Heart left ventricle (tissue), 13 donors: ENCODE measurements around the gene ACADSB.

ENCODE experiments used
- POLR2A ChIP-seq, 2 donors: fragments of 450-650 bp; IDR thresholded peaks; one replicate each; pipeline ENCODE4 v1.6.1; 2017; ENCODE audit warnings: antibody characterized with exemption in 2 of 2, mild to moderate bottlenecking in 2 of 2, moderate library complexity in 2 of 2
- TF ChIP-seq, protein P1 (sequence below), 12 donors: fragments of 200-600 bp; sonication (generic) in 4 of 12; IDR thresholded peaks; one replicate each; pipeline versions ENCODE4 v1.5.0 to v1.8.0; 2018 to 2022; ENCODE audit warnings: antibody characterized with exemption in 12 of 12, mild to moderate bottlenecking in 5 of 12
- donor health status: ischemic (EF 13 %, LVEDD 7.1; RV severe dilation, severe dysfunction).
- donor health status: DM: no; HTN: yes; CAD: no.
- donor health status: DM: no; HTN: no; CAD: no.
- donor health status: ischemic (EF 25% LVEDD 6.9; RV normal size, moderate dysfunction).
- donor health status: ischemic (EF 25% LVEDD 5.7; RV mildly dilated, moderate dysfunction).
- donor health status: ischemic (EF 35%, LVEDD 5.7; RV mildly dilated, moderate dysfunction).
- donor health status: nonischemic (EF 11% LVEDD 7.7; RV severe dilation, severe dysfunction).
- donor health status: DM: yes; HTN: yes; CAD: no.
- donor health status: PGD.
- donor health status: ischemic (EF 29% LVEDD 5.4; RV normal size, mild dysfunction).
- donor health status: nonischemic (EF 23%, LVEDD 6.1; RV moderate dilation, normal function).

DNA sequence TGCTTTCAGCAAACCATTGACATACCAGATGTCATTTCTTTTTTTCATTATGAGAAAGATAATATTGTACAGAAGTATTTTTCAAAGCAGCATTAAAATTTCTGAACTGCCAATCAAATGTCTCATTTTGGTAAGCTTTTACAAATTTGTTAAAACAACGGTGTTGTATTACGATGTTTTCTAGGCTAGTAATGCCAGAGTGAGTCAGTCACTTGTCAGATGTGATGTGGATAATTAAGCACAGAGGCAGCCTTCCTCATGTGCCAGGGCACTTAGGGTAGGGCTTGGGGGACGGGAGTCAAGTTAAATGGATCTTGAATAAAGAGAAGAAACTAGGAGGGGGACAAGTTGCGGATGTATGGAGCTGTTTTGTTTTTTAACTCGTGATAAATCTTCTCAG lies 18.5 kb upstream of the ACADSB start:
- TF ChIP-seq, protein P1, sequence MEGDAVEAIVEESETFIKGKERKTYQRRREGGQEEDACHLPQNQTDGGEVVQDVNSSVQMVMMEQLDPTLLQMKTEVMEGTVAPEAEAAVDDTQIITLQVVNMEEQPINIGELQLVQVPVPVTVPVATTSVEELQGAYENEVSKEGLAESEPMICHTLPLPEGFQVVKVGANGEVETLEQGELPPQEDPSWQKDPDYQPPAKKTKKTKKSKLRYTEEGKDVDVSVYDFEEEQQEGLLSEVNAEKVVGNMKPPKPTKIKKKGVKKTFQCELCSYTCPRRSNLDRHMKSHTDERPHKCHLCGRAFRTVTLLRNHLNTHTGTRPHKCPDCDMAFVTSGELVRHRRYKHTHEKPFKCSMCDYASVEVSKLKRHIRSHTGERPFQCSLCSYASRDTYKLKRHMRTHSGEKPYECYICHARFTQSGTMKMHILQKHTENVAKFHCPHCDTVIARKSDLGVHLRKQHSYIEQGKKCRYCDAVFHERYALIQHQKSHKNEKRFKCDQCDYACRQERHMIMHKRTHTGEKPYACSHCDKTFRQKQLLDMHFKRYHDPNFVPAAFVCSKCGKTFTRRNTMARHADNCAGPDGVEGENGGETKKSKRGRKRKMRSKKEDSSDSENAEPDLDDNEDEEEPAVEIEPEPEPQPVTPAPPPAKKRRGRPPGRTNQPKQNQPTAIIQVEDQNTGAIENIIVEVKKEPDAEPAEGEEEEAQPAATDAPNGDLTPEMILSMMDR (IDR thresholded peaks at IDR 0.05): no peak
- TF ChIP-seq POLR2A (IDR thresholded peaks at IDR 0.05): no peak
